ENCODE measurements around the gene SNRNP70. TPM values are rescaled to one million over a fixed set of nuclear protein-coding genes. Genes with fewer than 3 reads are reported as not detected.

SNRNP70 gene
- total and polyA plus RNA-seq, 2 experiments from 2014 or later = 243 to 361 TPM

DNA sequence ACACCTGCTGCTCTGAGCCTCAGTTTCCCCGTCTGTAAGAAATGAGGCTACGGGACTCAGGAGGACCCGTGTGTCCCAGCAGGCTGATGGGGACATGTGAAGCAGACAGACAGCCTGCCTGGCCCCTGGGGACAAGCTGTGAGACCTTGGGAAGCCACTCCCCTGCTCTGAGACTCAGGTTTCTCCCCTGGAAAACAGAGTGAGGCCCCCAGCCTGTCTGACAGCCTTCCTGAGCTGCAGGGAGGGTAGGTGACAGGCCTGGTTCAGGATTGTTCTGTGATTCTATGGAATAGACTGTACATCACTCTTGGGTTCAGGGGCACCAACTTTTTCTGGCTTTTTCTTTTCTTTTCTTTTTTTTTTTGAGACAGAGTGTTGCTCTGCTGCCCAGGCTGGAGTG lies 17.7 kb upstream of the SNRNP70 start:
- ATAC-seq (no peak), DNase-seq (ENCODE audit: low spot score) (no peak)
- Histone ChIP-seq H3F3A (replicated peaks; ENCODE audit: low read depth) (no peaks in the 10 kb centered on the region), H3K27ac (ENCODE audit: low read depth) (no peak overlapping the region), H4K20me1 (replicated peaks; ENCODE audit: insufficient read depth) (no peaks in the 10 kb centered on the region), H3K4me3 (no peak overlapping the region), H3K4me2 (no peak overlapping the region), H2AFZ (no peak overlapping the region), H3K9me2 (ENCODE audit: insufficient read depth) (0 out of 2 replicates have a peak, but pooled peaks cover 6% of the 10 kb centered on the region), H3K79me2 (replicated peaks; ENCODE audit: insufficient read depth) (no peaks in the 10 kb centered on the region), H3K36me3 (ENCODE audit: insufficient read depth) (no peaks in the 10 kb centered on the region), H3K4me1 (ENCODE audit: insufficient read depth) (peaks cover 34% of the 10 kb centered on the region), H3K27me3 (ENCODE audit: insufficient read depth) (peaks cover 71% of the 10 kb centered on the region)
- Mint-ChIP-seq H3K4me1 (peaks cover 36% of the 10 kb centered on the region), H3K27ac (no peak overlapping the region), H3K9me3 (peaks cover 20% of the 10 kb centered on the region), H3K36me3 (ENCODE audit: low read depth) (peaks cover 7% of the 10 kb centered on the region), H3K27me3 (ENCODE audit: insufficient read depth, low read depth, poor library complexity) (peaks cover 57% of the 10 kb centered on the region), H3K4me3 (no peak overlapping the region)
- TF ChIP-seq JUNB (IDR thresholded peaks at IDR 0.05; ENCODE audit: unreplicated experiment) = no peak
- TF ChIP-seq EZH2 (IDR thresholded peaks at IDR 0.05; ENCODE audit: low read depth, unreplicated experiment) = no peak
- TF ChIP-seq NANOG (IDR thresholded peaks at IDR 0.05; ENCODE audit: borderline replicate concordance) = no peak
- no peak for TF ChIP-seq CTCF (conservative IDR thresholded peaks at IDR 0.05; ENCODE audit: low read depth in 2 of 2)

DNA sequence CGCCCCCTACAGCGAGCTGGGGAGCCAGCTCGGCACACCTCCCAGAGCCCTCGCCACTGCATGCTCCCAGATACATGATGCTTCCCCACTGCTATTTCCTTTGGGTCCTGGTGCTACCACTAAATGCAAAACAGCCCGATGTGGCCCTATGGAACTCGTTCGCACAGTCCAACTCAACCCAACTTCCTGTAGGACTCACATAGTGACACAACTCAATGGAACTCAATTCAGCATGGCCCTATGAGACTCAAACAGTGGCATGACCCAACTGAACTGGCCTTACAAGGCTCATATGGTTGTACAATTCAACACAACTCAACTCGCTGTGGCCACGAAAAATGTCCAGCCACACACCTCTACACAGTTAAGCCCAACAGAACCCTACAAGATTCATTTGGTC lies 16.2 kb upstream of the SNRNP70 start:
- H3K27ac Mint-ChIP-seq = no peak overlapping the region
- H3K4me1 Mint-ChIP-seq = peaks cover 39% of the 10 kb centered on the region
- H3K36me3 Mint-ChIP-seq (ENCODE audit: low read depth) = peaks cover 10% of the 10 kb centered on the region
- Histone ChIP-seq H3K4me2 (no peak overlapping the region), H3K27me3 (ENCODE audit: insufficient read depth) (peaks cover 85% of the 10 kb centered on the region), H3F3A (replicated peaks; ENCODE audit: low read depth) (no peaks in the 10 kb centered on the region), H3K27ac (ENCODE audit: low read depth) (no peak overlapping the region), H3K4me1 (ENCODE audit: insufficient read depth) (peaks cover 29% of the 10 kb centered on the region), H4K20me1 (replicated peaks; ENCODE audit: insufficient read depth) (no peaks in the 10 kb centered on the region; the same call in 1 of the 2 replicates), H3K36me3 (ENCODE audit: insufficient read depth) (no peaks in the 10 kb centered on the region), H3K9me2 (ENCODE audit: insufficient read depth) (0 out of 2 replicates have a peak, but pooled peaks cover 6% of the 10 kb centered on the region), H3K79me2 (replicated peaks; ENCODE audit: insufficient read depth) (no peaks in the 10 kb centered on the region), H2AFZ (no peak overlapping the region), H3K4me3 (no peak overlapping the region)
- H3K9me3 Mint-ChIP-seq = peaks cover 29% of the 10 kb centered on the region
- DNase-seq (ENCODE audit: low spot score) (no peak), ATAC-seq (no peak)
- H3K4me3 Mint-ChIP-seq = no peak overlapping the region; the same call in 2 of the 3 replicates
- H3K27me3 Mint-ChIP-seq (ENCODE audit: insufficient read depth, low read depth, poor library complexity) = peaks cover 71% of the 10 kb centered on the region
- TF ChIP-seq, protein P1, sequence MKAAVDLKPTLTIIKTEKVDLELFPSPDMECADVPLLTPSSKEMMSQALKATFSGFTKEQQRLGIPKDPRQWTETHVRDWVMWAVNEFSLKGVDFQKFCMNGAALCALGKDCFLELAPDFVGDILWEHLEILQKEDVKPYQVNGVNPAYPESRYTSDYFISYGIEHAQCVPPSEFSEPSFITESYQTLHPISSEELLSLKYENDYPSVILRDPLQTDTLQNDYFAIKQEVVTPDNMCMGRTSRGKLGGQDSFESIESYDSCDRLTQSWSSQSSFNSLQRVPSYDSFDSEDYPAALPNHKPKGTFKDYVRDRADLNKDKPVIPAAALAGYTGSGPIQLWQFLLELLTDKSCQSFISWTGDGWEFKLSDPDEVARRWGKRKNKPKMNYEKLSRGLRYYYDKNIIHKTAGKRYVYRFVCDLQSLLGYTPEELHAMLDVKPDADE (IDR thresholded peaks at IDR 0.05) = no peak
- no peak for TF ChIP-seq JUNB (IDR thresholded peaks at IDR 0.05; ENCODE audit: unreplicated experiment)
- TF ChIP-seq EZH2phosphoT487 (IDR thresholded peaks at IDR 0.05; ENCODE audit: unreplicated experiment) = no peak
- no peak for TF ChIP-seq STAT1 (IDR thresholded peaks at IDR 0.05; ENCODE audit: unreplicated experiment)
- TF ChIP-seq, protein P2, sequence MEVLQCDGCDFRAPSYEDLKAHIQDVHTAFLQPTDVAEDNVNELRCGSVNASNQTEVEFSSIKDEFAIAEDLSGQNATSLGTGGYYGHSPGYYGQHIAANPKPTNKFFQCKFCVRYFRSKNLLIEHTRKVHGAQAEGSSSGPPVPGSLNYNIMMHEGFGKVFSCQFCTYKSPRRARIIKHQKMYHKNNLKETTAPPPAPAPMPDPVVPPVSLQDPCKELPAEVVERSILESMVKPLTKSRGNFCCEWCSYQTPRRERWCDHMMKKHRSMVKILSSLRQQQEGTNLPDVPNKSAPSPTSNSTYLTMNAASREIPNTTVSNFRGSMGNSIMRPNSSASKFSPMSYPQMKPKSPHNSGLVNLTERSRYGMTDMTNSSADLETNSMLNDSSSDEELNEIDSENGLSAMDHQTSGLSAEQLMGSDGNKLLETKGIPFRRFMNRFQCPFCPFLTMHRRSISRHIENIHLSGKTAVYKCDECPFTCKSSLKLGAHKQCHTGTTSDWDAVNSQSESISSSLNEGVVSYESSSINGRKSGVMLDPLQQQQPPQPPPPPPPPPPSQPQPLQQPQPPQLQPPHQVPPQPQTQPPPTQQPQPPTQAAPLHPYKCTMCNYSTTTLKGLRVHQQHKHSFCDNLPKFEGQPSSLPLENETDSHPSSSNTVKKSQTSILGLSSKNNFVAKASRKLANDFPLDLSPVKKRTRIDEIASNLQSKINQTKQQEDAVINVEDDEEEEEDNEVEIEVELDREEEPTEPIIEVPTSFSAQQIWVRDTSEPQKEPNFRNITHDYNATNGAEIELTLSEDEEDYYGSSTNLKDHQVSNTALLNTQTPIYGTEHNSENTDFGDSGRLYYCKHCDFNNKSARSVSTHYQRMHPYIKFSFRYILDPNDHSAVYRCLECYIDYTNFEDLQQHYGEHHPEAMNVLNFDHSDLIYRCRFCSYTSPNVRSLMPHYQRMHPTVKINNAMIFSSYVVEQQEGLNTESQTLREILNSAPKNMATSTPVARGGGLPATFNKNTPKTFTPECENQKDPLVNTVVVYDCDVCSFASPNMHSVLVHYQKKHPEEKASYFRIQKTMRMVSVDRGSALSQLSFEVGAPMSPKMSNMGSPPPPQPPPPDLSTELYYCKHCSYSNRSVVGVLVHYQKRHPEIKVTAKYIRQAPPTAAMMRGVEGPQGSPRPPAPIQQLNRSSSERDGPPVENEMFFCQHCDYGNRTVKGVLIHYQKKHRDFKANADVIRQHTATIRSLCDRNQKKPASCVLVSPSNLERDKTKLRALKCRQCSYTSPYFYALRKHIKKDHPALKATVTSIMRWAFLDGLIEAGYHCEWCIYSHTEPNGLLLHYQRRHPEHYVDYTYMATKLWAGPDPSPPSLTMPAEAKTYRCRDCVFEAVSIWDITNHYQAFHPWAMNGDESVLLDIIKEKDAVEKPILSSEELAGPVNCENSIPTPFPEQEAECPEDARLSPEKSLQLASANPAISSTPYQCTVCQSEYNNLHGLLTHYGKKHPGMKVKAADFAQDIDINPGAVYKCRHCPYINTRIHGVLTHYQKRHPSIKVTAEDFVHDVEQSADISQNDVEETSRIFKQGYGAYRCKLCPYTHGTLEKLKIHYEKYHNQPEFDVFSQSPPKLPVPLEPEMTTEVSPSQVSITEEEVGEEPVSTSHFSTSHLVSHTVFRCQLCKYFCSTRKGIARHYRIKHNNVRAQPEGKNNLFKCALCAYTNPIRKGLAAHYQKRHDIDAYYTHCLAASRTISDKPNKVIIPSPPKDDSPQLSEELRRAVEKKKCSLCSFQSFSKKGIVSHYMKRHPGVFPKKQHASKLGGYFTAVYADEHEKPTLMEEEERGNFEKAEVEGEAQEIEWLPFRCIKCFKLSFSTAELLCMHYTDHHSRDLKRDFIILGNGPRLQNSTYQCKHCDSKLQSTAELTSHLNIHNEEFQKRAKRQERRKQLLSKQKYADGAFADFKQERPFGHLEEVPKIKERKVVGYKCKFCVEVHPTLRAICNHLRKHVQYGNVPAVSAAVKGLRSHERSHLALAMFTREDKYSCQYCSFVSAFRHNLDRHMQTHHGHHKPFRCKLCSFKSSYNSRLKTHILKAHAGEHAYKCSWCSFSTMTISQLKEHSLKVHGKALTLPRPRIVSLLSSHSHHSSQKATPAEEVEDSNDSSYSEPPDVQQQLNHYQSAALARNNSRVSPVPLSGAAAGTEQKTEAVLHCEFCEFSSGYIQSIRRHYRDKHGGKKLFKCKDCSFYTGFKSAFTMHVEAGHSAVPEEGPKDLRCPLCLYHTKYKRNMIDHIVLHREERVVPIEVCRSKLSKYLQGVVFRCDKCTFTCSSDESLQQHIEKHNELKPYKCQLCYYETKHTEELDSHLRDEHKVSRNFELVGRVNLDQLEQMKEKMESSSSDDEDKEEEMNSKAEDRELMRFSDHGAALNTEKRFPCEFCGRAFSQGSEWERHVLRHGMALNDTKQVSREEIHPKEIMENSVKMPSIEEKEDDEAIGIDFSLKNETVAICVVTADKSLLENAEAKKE (CRISPR knock-in tag; IDR thresholded peaks at IDR 0.05) = no peak
- TF ChIP-seq CREB1 (CRISPR knock-in tag; IDR thresholded peaks at IDR 0.05; ENCODE audit: low read depth) = no peak
- no peak for TF ChIP-seq EZH2 (IDR thresholded peaks at IDR 0.05; ENCODE audit: low read depth, unreplicated experiment)

Data from GM23338 (cell line).